Measurements from ENCODE around the gene JAZF1.

- TF ChIP-seq GABPA (IDR thresholded peaks at IDR 0.05; ENCODE audit: borderline replicate concordance, insufficient read depth, low read length) (no peak), KDM1A (IDR thresholded peaks at IDR 0.05; ENCODE audit: borderline replicate concordance, low read length) (no peak), CTCF (IDR thresholded peaks at IDR 0.05; ENCODE audit: control extremely low read depth in 1 of 3, insufficient read depth in 1 of 3, low read depth in 1 of 3, low read length in 3 of 3) (no peak)
Observed at GRCh38 chr7:27925573-27926201, 254.9 kb downstream of the JAZF1 start.

Measured in H1 (cell line).